Skeletal muscle cell (primary cell): Measurements from ENCODE around the gene ADRA2C.
"Not testable (repeated sequence)": the region's sequence is repeated elsewhere in the genome, so short reads cannot be mapped to it uniquely, and the experiment has no call there.

Source experiments
- DNase-seq: peaks from one replicate; pipeline ENCODE4 v3.0.0-alpha.2; 2010; ENCODE audit warnings: low read depth
- H3K4me3 ChIP-seq: 2 replicates; pipeline ENCODE4 v1.5.1; 2011; ENCODE audit warnings: low read depth, mild to moderate bottlenecking, control low read depth, low read length, moderate library complexity

The ADRA2C gene

GRCh38 chr4:3807822-3808496, 41.8 kb downstream of the ADRA2C start:
- H3K4me3 ChIP-seq = no peak overlapping the region
- no peak for DNase-seq

GRCh38 chr4:3808597-3808996, 42.4 kb downstream of the ADRA2C start:
- H3K4me3 ChIP-seq = no peak overlapping the region
- DNase-seq = no peak

GRCh38 chr4:3809028-3809427, 42.8 kb downstream of the ADRA2C start:
- no peak for DNase-seq
- H3K4me3 ChIP-seq = no peak overlapping the region

GRCh38 chr4:3809451-3810110, 43.4 kb downstream of the ADRA2C start:
- no peak for DNase-seq
- H3K4me3 ChIP-seq = no peak overlapping the region

GRCh38 chr4:3810111-3810680, 44.0 kb downstream of the ADRA2C start:
- H3K4me3 ChIP-seq = no peak overlapping the region
- no peak for DNase-seq

GRCh38 chr4:3810796-3811485, 44.8 kb downstream of the ADRA2C start:
- no peak for DNase-seq
- H3K4me3 ChIP-seq = no peak overlapping the region

- H3K4me3 ChIP-seq = no peak overlapping the region
- DNase-seq = no peak
Observed at GRCh38 chr4:3811621-3812020, 45.4 kb downstream of the ADRA2C start.

GRCh38 chr4:3812211-3812934, 46.2 kb downstream of the ADRA2C start:
- no peak overlapping the region for H3K4me3 ChIP-seq
- no peak for DNase-seq

GRCh38 chr4:3813151-3814052, 47.2 kb downstream of the ADRA2C start:
- no peak overlapping the region for H3K4me3 ChIP-seq
- no peak for DNase-seq

- no peak for DNase-seq
- no peak overlapping the region for H3K4me3 ChIP-seq
Observed at GRCh38 chr4:3814053-3814570, 47.9 kb downstream of the ADRA2C start.

- H3K4me3 ChIP-seq, DNase-seq: not testable (repeated sequence)
Observed at GRCh38 chr4:3814838-3815237, 48.7 kb downstream of the ADRA2C start.

- DNase-seq = no peak
- no peak overlapping the region for H3K4me3 ChIP-seq
Observed at GRCh38 chr4:3816256-3816825, 50.2 kb downstream of the ADRA2C start.

- H3K4me3 ChIP-seq = no peak overlapping the region
- DNase-seq = no peak
Observed at GRCh38 chr4:3816983-3817960, 51.1 kb downstream of the ADRA2C start.
